AG04450 (cell line): ENCODE data around the gene HMG20A. TPM values are rescaled to one million over a fixed set of nuclear protein-coding genes. Genes with fewer than 3 reads are reported as not detected.

ENCODE experiments used
- CTCF ChIA-PET: fragments of 300-600, 350-600 bp; formaldehyde crosslinking; extraction: SDS; loops from one replicate; lab custom pipeline; 2022; ENCODE audit warnings: antibody characterized with exemption, inconsistent platforms; lab: Charles Lee
- POLR2A ChIA-PET: fragments of 350-600 bp; formaldehyde crosslinking; extraction: SDS; loops from one replicate; lab custom pipeline; 2021; ENCODE audit warnings: antibody characterized with exemption, inconsistent platforms; lab: Yijun Ruan, JAX
- DNase-seq: peaks from one replicate; pipeline ENCODE4 v3.0.0-alpha.2; 2011; ENCODE audit warnings: low read depth, low spot score
- H3K27ac ChIP-seq: one replicate; pipeline ENCODE4 v1.5.1; 2012; ENCODE audit warnings: low read depth, low read length, control low read depth
- H3K27me3 ChIP-seq: one replicate; pipeline ENCODE4 v1.6.0; 2012; ENCODE audit warnings: low read length; ENCODE audit not compliant: control insufficient read depth, insufficient read depth
- H3K4me3 ChIP-seq: 2 replicates; pipeline ENCODE4 v1.5.1; 2011; ENCODE audit warnings: mild to moderate bottlenecking, low read depth, low read length, control low read depth
- H3K9me3 ChIP-seq: 2 replicates; pipeline ENCODE4 v1.5.1; 2012; ENCODE audit warnings: low read length; ENCODE audit not compliant: control insufficient read depth, insufficient read depth
- CTCF ChIP-seq: IDR thresholded peaks from 2 replicates; pipeline ENCODE4 v1.5.1; 2011; ENCODE audit warnings: low read depth, low read length, control low read depth, inconsistent platforms
- polyA plus RNA-seq: library from polyadenylated mRNA; depleted of rRNA; stranded (reverse); fragments of >200 nt; gene quantifications from 2 replicates; pipeline ENCODE4 v1.2.3, GENCODE V29; 2011

The HMG20A gene
- polyA plus RNA-seq, 1 experiment: 62.5 TPM

- Histone ChIP-seq H3K27ac (peak overlapping the region; percentile 69), H3K4me3 (no peak overlapping the region), H3K9me3 (no peaks in the 10 kb centered on the region), H3K27me3 (no peaks in the 10 kb centered on the region)
- CTCF ChIA-PET: interaction anchor here (1.0 to 1.3 kb wide), 2 partner anchors 41 to 337 kb away, joined by 3 read pairs; no protein-coding TSS in a partner anchor
- POLR2A ChIA-PET: interaction anchor here (0.6 to 1.2 kb wide), 2 partner anchors 35 to 37 kb away, joined by 3 to 5 read pairs; no protein-coding TSS in a partner anchor
- DNase-seq: peak; percentile 54
- TF ChIP-seq CTCF: no peak
These were observed 35.1 kb downstream of the HMG20A start for GRCh38 chr15:77455696-77456321.

- CTCF ChIA-PET: interaction anchor here (0.6 to 1.5 kb wide), 3 partner anchors 15 to 87 kb away, joined by 3 to 5 read pairs (median 3); no protein-coding TSS in a partner anchor
- peak; percentile 20 for DNase-seq
- POLR2A ChIA-PET: interaction anchor here (0.5 to 1.2 kb wide), 2 partner anchors 38 to 239 kb away, joined by 5 to 6 read pairs; no protein-coding TSS in a partner anchor
- no peak for TF ChIP-seq CTCF
- Histone ChIP-seq H3K9me3 (no peaks in the 10 kb centered on the region), H3K27ac (no peak overlapping the region), H3K27me3 (no peaks in the 10 kb centered on the region), H3K4me3 (no peak overlapping the region)
These were observed 36.1 kb downstream of the HMG20A start for GRCh38 chr15:77456746-77457145.

- H3K9me3 ChIP-seq: no peaks in the 10 kb centered on the region
- no peak for TF ChIP-seq CTCF
- H3K27ac ChIP-seq: no peak overlapping the region
- no peak overlapping the region for H3K4me3 ChIP-seq
- ChIA-PET POLR2A (interaction anchor here (0.5 kb wide), 1 partner anchor 240 kb away, joined by 6 read pairs; no protein-coding TSS in a partner anchor), CTCF (interaction anchor here (0.6 to 1.9 kb wide), 4 partner anchors 16 to 272 kb away, joined by 3 to 5 read pairs (median 4); no protein-coding TSS in a partner anchor)
- H3K27me3 ChIP-seq: no peaks in the 10 kb centered on the region
- DNase-seq: no peak
These were observed 36.7 kb downstream of the HMG20A start for GRCh38 chr15:77457191-77457904.

- DNase-seq: no peak
- Histone ChIP-seq H3K9me3 (no peaks in the 10 kb centered on the region), H3K4me3 (no peak overlapping the region), H3K27ac (no peak overlapping the region), H3K27me3 (no peaks in the 10 kb centered on the region)
- TF ChIP-seq CTCF: no peak
- POLR2A ChIA-PET: interaction anchor here (0.6 kb wide), 1 partner anchor 25 kb away, joined by 3 read pairs; no protein-coding TSS in a partner anchor
- CTCF ChIA-PET: interaction anchor here (0.7 to 1.9 kb wide), 3 partner anchors 40 to 272 kb away, joined by 3 to 5 read pairs (median 5); no protein-coding TSS in a partner anchor
These were observed 37.2 kb downstream of the HMG20A start for GRCh38 chr15:77457905-77458265.

- no peak for TF ChIP-seq CTCF
- Histone ChIP-seq H3K9me3 (no peaks in the 10 kb centered on the region), H3K27ac (no peak overlapping the region), H3K27me3 (no peaks in the 10 kb centered on the region), H3K4me3 (no peak overlapping the region)
- CTCF ChIA-PET: interaction anchor here (1.9 kb wide), 1 partner anchor 273 kb away, joined by 5 read pairs; no protein-coding TSS in a partner anchor
- POLR2A ChIA-PET: no interaction called here
- no peak for DNase-seq
These were observed 38.3 kb downstream of the HMG20A start for GRCh38 chr15:77459031-77459430.
